Measurements from ENCODE around the gene L3MBTL4. TPM values are rescaled to one million over a fixed set of nuclear protein-coding genes. Genes with fewer than 3 reads are reported as not detected.

The L3MBTL4 gene
- 10.6 and 19.0 TPM in 2 replicates for total RNA-seq (2013; cell fraction: nucleolus; rRNA removed)
- total RNA-seq (2014; rRNA removed) (4.9 and 5.3 TPM in 2 replicates), total RNA-seq (2014; rRNA removed; fragmentation: Illumina TruSeq; extraction: Trizol) (5.3 and 5.5 TPM in 2 replicates), total RNA-seq (2021) (8.7 and 9.7 TPM in 2 replicates), polyA plus RNA-seq (2011; rRNA removed) (2.5 and 2.6 TPM in 2 replicates), polyA plus RNA-seq (2014; fragmentation: Illumina TruSeq; extraction: Trizol) (3.7 and 4.7 TPM in 2 replicates), polyA plus RNA-seq (2014; fragmentation: Nextera tagmentation; extraction: Ambion mirVana) (1 to 10 TPM; 1.3 to 1.6 TPM), polyA plus RNA-seq (2014; rRNA removed) (2.8 and 3.9 TPM in 2 replicates), polyA plus RNA-seq (2016; fragmentation: Nextera tagmentation; extraction: Ambion mirVana) (1 to 10 TPM; 2.1 to 4.2 TPM), polyA minus RNA-seq (2011; rRNA and poly(A)+ RNA removed) (4.6 and 6.4 TPM in 2 replicates), Bru-seq, nascent RNA (percentile 53 among the genes with signal in this experiment), BruChase-seq, experiment 1, labeled RNA remaining after a 6-hour chase (percentile 55 among the genes with signal in this experiment), BruChase-seq, experiment 2, labeled RNA remaining after a 2-hour chase (percentile 55 among the genes with signal in this experiment)
- 1.3 TPM for polyA plus RNA-seq (2011; ENCODE audit: low read depth)
- 1.3 and 1.4 TPM in 2 replicates for polyA plus RNA-seq (2011; cell fraction: cytosol; rRNA removed)
- 4.2 TPM in 2 replicates for polyA plus RNA-seq (2011; cell fraction: nucleus; rRNA removed)
- 1.4 and 2.1 TPM in 2 replicates for polyA plus RNA-seq (2012)
- 0.80 and 1.7 TPM in 2 replicates for polyA minus RNA-seq (2011; cell fraction: cytosol; rRNA and poly(A)+ RNA removed)
- 5.9 and 10.8 TPM in 2 replicates for polyA minus RNA-seq (2011; cell fraction: nucleus; rRNA and poly(A)+ RNA removed)
- long read RNA-seq, experiment 1, partial matches to known transcripts = 0 of 1 reads
- long read RNA-seq, experiment 1, other reads (novel, unspliced or antisense) = 1 of 1 reads
- long read RNA-seq, experiment 2, full-length matches to known transcripts = 2 of 15 reads
- long read RNA-seq, experiment 2, partial matches to known transcripts = 2 of 15 reads
- long read RNA-seq, experiment 2, other reads (novel, unspliced or antisense) = 11 of 15 reads

DNA sequence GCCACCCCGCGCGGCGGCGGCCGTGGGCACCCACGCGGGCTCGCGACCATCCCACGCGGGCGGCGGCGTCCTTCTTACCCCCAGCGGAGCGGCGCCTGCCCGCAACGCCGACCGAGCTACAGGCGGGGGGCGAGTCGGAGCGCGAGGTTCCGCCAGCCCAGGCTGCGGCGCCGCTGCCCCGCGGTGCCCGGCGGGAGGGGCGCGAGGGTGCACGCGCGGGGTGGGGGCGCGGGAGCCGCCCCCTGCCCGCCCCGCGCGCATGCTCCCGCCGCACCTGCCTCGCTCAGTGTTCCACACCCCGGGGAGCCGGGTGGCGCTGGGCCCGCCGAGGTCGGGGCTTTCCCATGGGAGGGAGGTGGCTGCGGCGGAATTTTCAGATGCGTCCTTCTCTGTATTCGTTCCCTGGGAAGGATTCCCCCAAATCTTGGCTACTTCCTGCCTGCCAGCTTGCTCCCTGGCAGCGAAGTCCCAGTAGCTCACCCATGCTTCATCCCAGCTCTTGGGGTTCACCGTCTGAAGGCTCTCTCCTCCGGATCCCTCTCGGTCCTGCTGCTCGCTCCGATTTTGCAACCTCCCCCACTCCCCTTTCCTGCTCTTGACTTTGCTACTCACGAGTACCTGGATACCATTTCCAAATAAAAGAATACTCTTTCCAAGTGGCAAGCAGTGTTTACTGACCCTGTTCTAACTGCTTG lies at the start of gene L3MBTL4:
TSS of gene L3MBTL4 (minus strand) at position 189 of the 695 bp plus-strand sequence. CDS start 103,286 bp downstream, outside the sequence.
- peak within 1 kb of the TSS; percentile 68 for H3K9ac ChIP-seq (ENCODE audit: control insufficient read depth, insufficient read depth, low read length)
- intact Hi-C loops (cut with micrococcal nuclease; ENCODE audit: unreplicated experiment) = loop anchor here (5.0 to 10.0 kb wide), 2 partner anchors 53 to 440 kb away; no protein-coding TSS in a partner anchor
- TF ChIP-seq BCL11A (IDR thresholded peaks at IDR 0.05; ENCODE audit: low read depth, low read length) = no peak
- no peak; the same call in 1 of the 2 replicates for TF ChIP-seq RUNX3 (IDR thresholded peaks at IDR 0.05; ENCODE audit: low read length)
- TF ChIP-seq, protein P1, sequence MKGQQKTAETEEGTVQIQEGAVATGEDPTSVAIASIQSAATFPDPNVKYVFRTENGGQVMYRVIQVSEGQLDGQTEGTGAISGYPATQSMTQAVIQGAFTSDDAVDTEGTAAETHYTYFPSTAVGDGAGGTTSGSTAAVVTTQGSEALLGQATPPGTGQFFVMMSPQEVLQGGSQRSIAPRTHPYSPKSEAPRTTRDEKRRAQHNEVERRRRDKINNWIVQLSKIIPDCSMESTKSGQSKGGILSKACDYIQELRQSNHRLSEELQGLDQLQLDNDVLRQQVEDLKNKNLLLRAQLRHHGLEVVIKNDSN (IDR thresholded peaks at IDR 0.05; ENCODE audit: borderline replicate concordance, extremely low read length, insufficient read depth, low read depth, low read length) = no peak
- TF ChIP-seq DPF2 (IDR thresholded peaks at IDR 0.05) = 0 out of 2 replicates have a peak, but pooled peaks have one; percentile 65
- no peak for TF ChIP-seq NFYB (IDR thresholded peaks at IDR 0.05; ENCODE audit: insufficient read depth, low read depth, low read length)
- TF ChIP-seq CHD1 (IDR thresholded peaks at IDR 0.05; ENCODE audit: low read depth, low read length) = no peak
- TF ChIP-seq, protein P2, sequence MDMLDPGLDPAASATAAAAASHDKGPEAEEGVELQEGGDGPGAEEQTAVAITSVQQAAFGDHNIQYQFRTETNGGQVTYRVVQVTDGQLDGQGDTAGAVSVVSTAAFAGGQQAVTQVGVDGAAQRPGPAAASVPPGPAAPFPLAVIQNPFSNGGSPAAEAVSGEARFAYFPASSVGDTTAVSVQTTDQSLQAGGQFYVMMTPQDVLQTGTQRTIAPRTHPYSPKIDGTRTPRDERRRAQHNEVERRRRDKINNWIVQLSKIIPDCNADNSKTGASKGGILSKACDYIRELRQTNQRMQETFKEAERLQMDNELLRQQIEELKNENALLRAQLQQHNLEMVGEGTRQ (IDR thresholded peaks at IDR 0.05; ENCODE audit: borderline replicate concordance, low read depth, low read length) = no peak
- TF ChIP-seq LARP7 (IDR thresholded peaks at IDR 0.05) = no peak; the same call in 1 of the 2 replicates
- TF ChIP-seq, protein P3, sequence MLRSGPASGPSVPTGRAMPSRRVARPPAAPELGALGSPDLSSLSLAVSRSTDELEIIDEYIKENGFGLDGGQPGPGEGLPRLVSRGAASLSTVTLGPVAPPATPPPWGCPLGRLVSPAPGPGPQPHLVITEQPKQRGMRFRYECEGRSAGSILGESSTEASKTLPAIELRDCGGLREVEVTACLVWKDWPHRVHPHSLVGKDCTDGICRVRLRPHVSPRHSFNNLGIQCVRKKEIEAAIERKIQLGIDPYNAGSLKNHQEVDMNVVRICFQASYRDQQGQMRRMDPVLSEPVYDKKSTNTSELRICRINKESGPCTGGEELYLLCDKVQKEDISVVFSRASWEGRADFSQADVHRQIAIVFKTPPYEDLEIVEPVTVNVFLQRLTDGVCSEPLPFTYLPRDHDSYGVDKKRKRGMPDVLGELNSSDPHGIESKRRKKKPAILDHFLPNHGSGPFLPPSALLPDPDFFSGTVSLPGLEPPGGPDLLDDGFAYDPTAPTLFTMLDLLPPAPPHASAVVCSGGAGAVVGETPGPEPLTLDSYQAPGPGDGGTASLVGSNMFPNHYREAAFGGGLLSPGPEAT (IDR thresholded peaks at IDR 0.05; ENCODE audit: low read depth) = peak; percentile 66
- TF ChIP-seq EED (IDR thresholded peaks at IDR 0.05; ENCODE audit: low read depth) = peak; percentile 44; the same call in 1 of the 2 replicates
- no peak for TF ChIP-seq KDM1A (IDR thresholded peaks at IDR 0.05; ENCODE audit: borderline replicate concordance)
- TF ChIP-seq RCOR1 (conservative IDR thresholded peaks at IDR 0.05; ENCODE audit: low read depth, low read length) = no peak
- TF ChIP-seq BHLHE40 (IDR thresholded peaks at IDR 0.05; ENCODE audit: borderline replicate concordance in 1 of 2, low read depth in 2 of 2, low read length in 1 of 2) = peak in 1 of 2 experiments; percentile 76; a peak in 2 of 4 replicates
- TF ChIP-seq RB1 (IDR thresholded peaks at IDR 0.05; ENCODE audit: borderline replicate concordance) = no peak
- TF ChIP-seq PML (IDR thresholded peaks at IDR 0.05; ENCODE audit: low read length) = no peak
- TF ChIP-seq SRF (IDR thresholded peaks at IDR 0.05; ENCODE audit: low read depth in 2 of 2, low read length in 2 of 2) = no peak

More for the DNA sequence above, at the start of gene L3MBTL4:
- H3K79me2 ChIP-seq (ENCODE audit: control insufficient read depth, insufficient read depth, low read length) = peaks cover 4% of the 10 kb centered on the region; the same call in 1 of the 2 replicates
- DNase-seq (ENCODE audit: low read depth, low spot score) = no peak
- no peaks in the 10 kb centered on the region for H4K20me1 ChIP-seq (ENCODE audit: control insufficient read depth, insufficient read depth)
- ChIA-PET CTCF (interaction anchor here (1.2 to 1.4 kb wide), 2 partner anchors 13 to 196 kb away, joined by 3 to 4 read pairs; no protein-coding TSS in a partner anchor), RAD21 (ENCODE audit: unreplicated experiment) (interaction anchor here (1.0 to 1.7 kb wide), 3 partner anchors 13 to 51 kb away, joined by 3 to 4 read pairs (median 3); no protein-coding TSS in a partner anchor), SMC1A (ENCODE audit: uncharacterized antibody, unreplicated experiment) (interaction anchor here (0.7 to 1.4 kb wide), 3 partner anchors 9 to 56 kb away, joined by 3 to 4 read pairs (median 4); no protein-coding TSS in a partner anchor), POLR2A (no interaction called here)
- peak within 1 kb of the TSS; percentile 92 for H2AFZ ChIP-seq (ENCODE audit: control insufficient read depth, low read depth, low read length)
- H3K9me3 ChIP-seq (replicated peaks; ENCODE audit: control insufficient read depth, insufficient read depth, low read length) = no peaks in the 10 kb centered on the region
- 6% methylated on average over 24 of the region's 67 CpGs for WGBS (ENCODE audit: insufficient coverage, insufficient replicate concordance, low lambda C conversion rate, missing lambda C conversion rate)
- H3K4me2 ChIP-seq (ENCODE audit: control insufficient read depth, insufficient read depth) = peak within 1 kb of the TSS; percentile 93
- in situ Hi-C loops (cut with MboI) = no loop called here
- H3K27ac ChIP-seq (ENCODE audit: control insufficient read depth, insufficient read depth) = peak within 1 kb of the TSS; percentile 45
- H3K27me3 ChIP-seq (replicated peaks in 1 of 2; ENCODE audit: control insufficient read depth in 2 of 2, insufficient read depth in 2 of 2, low read length in 1 of 2) = no peaks in the 10 kb centered on the region
- H3K36me3 ChIP-seq (ENCODE audit: control insufficient read depth in 2 of 2, insufficient read depth in 2 of 2, low read length in 1 of 2) = no peaks in the 10 kb centered on the region
- peak; percentile 65 for ATAC-seq
- no TSS peak for BruUV-seq (replicated peaks)
- peaks cover 5% of the 10 kb centered on the region; the same call in 1 of the 2 replicates for H3K4me1 ChIP-seq (ENCODE audit: control insufficient read depth, insufficient read depth, low read length)
- H3K4me3 ChIP-seq = peak within 1 kb of the TSS; percentile 82
- no peak for FAIRE-seq
